Naive B cell (primary cell): Measurements from ENCODE around the gene MBD5. TPM values are rescaled to one million over a fixed set of nuclear protein-coding genes. Genes with fewer than 3 reads are reported as not detected.

ENCODE experiments used
- ATAC-seq, 2 donors: fragments of 150-1000 bp; cut with Tn5 transposase; 2 replicates each; pipeline ENCODE4 v1.10.0; 2021; ENCODE audit warnings: low read depth in 2 of 2, mild to moderate bottlenecking in 2 of 2, moderate library complexity in 2 of 2
- DNase-seq: peaks from one replicate; pipeline ENCODE4 v3.0.0; 2022
- H3K27ac Mint-ChIP-seq, 6 donors: one replicate each; pipeline ENCODE4 v1.8.0; 2020 to 2022; ENCODE audit warnings: mild to moderate bottlenecking in 6 of 6, mixed read lengths in 6 of 6, moderate library complexity in 5 of 6, inconsistent platforms in 2 of 6
- H3K27me3 Mint-ChIP-seq, 3 donors: one replicate each; pipeline ENCODE4 v1.8.0; 2021 to 2022; ENCODE audit warnings: mixed read lengths in 3 of 3, mild to moderate bottlenecking in 1 of 3
- H3K36me3 Mint-ChIP-seq, 2 donors: one replicate each; pipeline ENCODE4 v1.8.0; 2020 to 2022; ENCODE audit warnings: mixed read lengths in 2 of 2, inconsistent platforms in 1 of 2, mild to moderate bottlenecking in 1 of 2
- H3K4me1 Mint-ChIP-seq, 3 donors: one replicate each; pipeline ENCODE4 v1.8.0; 2020 to 2022; ENCODE audit warnings: mixed read lengths in 3 of 3, inconsistent platforms in 1 of 3, mild to moderate bottlenecking in 1 of 3, moderate library complexity in 1 of 3
- H3K4me3 Mint-ChIP-seq, 8 donors: one replicate each; pipeline ENCODE4 v1.8.0; 2020 to 2022; ENCODE audit warnings: mild to moderate bottlenecking in 8 of 8, mixed read lengths in 8 of 8, moderate library complexity in 8 of 8, inconsistent platforms in 2 of 8
- H3K9me3 Mint-ChIP-seq, 7 donors: one replicate each; pipeline ENCODE4 v1.8.0; 2020 to 2022; ENCODE audit warnings: mixed read lengths in 7 of 7, mild to moderate bottlenecking in 5 of 7, inconsistent platforms in 2 of 7, moderate library complexity in 1 of 7
- polyA plus RNA-seq, 6 donors: library from polyadenylated mRNA; unstranded; fragments of 300-500 nt; fragmentation: Illumina TruSeq; gene quantifications; one replicate each; pipeline ENCODE4 v1.2.3, GENCODE V29; 2021; ENCODE audit warnings: low read depth in 6 of 6

MBD5 gene
- polyA plus RNA-seq, 6 donors from 2014 or later: 5.2 to 22.8 (median 16.5) TPM

- no peak for DNase-seq
- H3K4me1 Mint-ChIP-seq: peaks cover 5 to 10% (median 7%) of the 10 kb centered on the region in 3 donors
- H3K27me3 Mint-ChIP-seq: no peaks in the 10 kb centered on the region
- no peak overlapping the region for H3K4me3 Mint-ChIP-seq
- H3K27ac Mint-ChIP-seq: peak overlapping the region in 1 of 6 donors; percentile 27
- ATAC-seq: no peak
- no peaks in the 10 kb centered on the region for H3K9me3 Mint-ChIP-seq
- no peaks in the 10 kb centered on the region for H3K36me3 Mint-ChIP-seq
These were observed 528.0 kb downstream of the MBD5 start for GRCh38 chr2:148548716-148549400.

- H3K9me3 Mint-ChIP-seq: no peaks in the 10 kb centered on the region
- H3K36me3 Mint-ChIP-seq: peaks cover 0 to under 1% of the 10 kb centered on the region in 2 donors
- no peaks in the 10 kb centered on the region for H3K4me1 Mint-ChIP-seq
- H3K27me3 Mint-ChIP-seq: no peaks in the 10 kb centered on the region
- ATAC-seq (peak; percentile 49 to 66), DNase-seq (no peak)
- H3K27ac Mint-ChIP-seq: no peak overlapping the region
- no peak overlapping the region for H3K4me3 Mint-ChIP-seq
These were observed 531.9 kb downstream of the MBD5 start for GRCh38 chr2:148552675-148553331.

- Mint-ChIP-seq H3K4me1 (no peaks in the 10 kb centered on the region), H3K9me3 (peaks cover 0 to 4% (median 0%) of the 10 kb centered on the region in 7 donors), H3K27me3 (peaks cover 0 to 4% (median 3%) of the 10 kb centered on the region in 3 donors), H3K4me3 (no peak overlapping the region), H3K27ac (no peak overlapping the region), H3K36me3 (peaks cover 0 to 7% of the 10 kb centered on the region in 2 donors)
- DNase-seq (no peak), ATAC-seq (no peak)
These were observed 532.5 kb downstream of the MBD5 start for GRCh38 chr2:148553332-148553887.

- peaks cover 0 to 9% (median 8%) of the 10 kb centered on the region in 3 donors for H3K27me3 Mint-ChIP-seq
- no peak overlapping the region for H3K27ac Mint-ChIP-seq
- H3K9me3 Mint-ChIP-seq: peaks cover 0 to 6% (median 2%) of the 10 kb centered on the region in 7 donors
- ATAC-seq (no peak), DNase-seq (no peak)
- no peak overlapping the region for H3K4me3 Mint-ChIP-seq
- no peaks in the 10 kb centered on the region for H3K4me1 Mint-ChIP-seq
- peaks cover 0 to 12% of the 10 kb centered on the region in 2 donors for H3K36me3 Mint-ChIP-seq
These were observed 533.8 kb downstream of the MBD5 start for GRCh38 chr2:148554459-148555247.

GRCh38 chr2:148555622-148556294 is 534.9 kb downstream of the MBD5 start:
- peak overlapping the region in 1 of 8 donors; percentile 10 for H3K4me3 Mint-ChIP-seq
- no peak overlapping the region for H3K27ac Mint-ChIP-seq

GRCh38 chr2:148557844-148558436 is 537.0 kb downstream of the MBD5 start:
- DNase-seq: no peak

More at GRCh38 chr2:148555622-148556294, 534.9 kb downstream of the MBD5 start:
- Mint-ChIP-seq H3K36me3 (peaks cover 0 to 12% of the 10 kb centered on the region in 2 donors), H3K27me3 (peaks cover 0 to 14% (median 8%) of the 10 kb centered on the region in 3 donors), H3K4me1 (no peaks in the 10 kb centered on the region), H3K9me3 (peaks cover 0 to 6% (median 2%) of the 10 kb centered on the region in 7 donors)
- no peak for DNase-seq
- ATAC-seq: no peak

GRCh38 chr2:148560496-148560895 is 539.6 kb downstream of the MBD5 start:
- ATAC-seq (no peak), DNase-seq (no peak)
- H3K27me3 Mint-ChIP-seq: peaks cover 0 to 16% (median 14%) of the 10 kb centered on the region in 3 donors
- no peaks in the 10 kb centered on the region for H3K4me1 Mint-ChIP-seq
- H3K4me3 Mint-ChIP-seq: no peak overlapping the region
- peaks cover 0 to 12% of the 10 kb centered on the region in 2 donors for H3K36me3 Mint-ChIP-seq
- no peak overlapping the region for H3K27ac Mint-ChIP-seq
- peaks cover 0 to 6% (median 2%) of the 10 kb centered on the region in 7 donors for H3K9me3 Mint-ChIP-seq

More at GRCh38 chr2:148557844-148558436, 537.0 kb downstream of the MBD5 start:
- Mint-ChIP-seq H3K4me1 (no peaks in the 10 kb centered on the region), H3K27me3 (peaks cover 0 to 16% (median 14%) of the 10 kb centered on the region in 3 donors), H3K36me3 (peaks cover 0 to 12% of the 10 kb centered on the region in 2 donors), H3K27ac (no peak overlapping the region), H3K4me3 (no peak overlapping the region), H3K9me3 (peaks cover 0 to 6% (median 2%) of the 10 kb centered on the region in 7 donors)
- no peak for ATAC-seq

GRCh38 chr2:148561389-148561788 is 540.5 kb downstream of the MBD5 start:
- Mint-ChIP-seq H3K36me3 (peaks cover 0 to 12% of the 10 kb centered on the region in 2 donors), H3K27ac (no peak overlapping the region)
- DNase-seq: no peak

GRCh38 chr2:148565272-148565894 is 544.5 kb downstream of the MBD5 start:
- Mint-ChIP-seq H3K4me1 (no peaks in the 10 kb centered on the region), H3K27me3 (peaks cover 0 to 21% (median 7%) of the 10 kb centered on the region in 3 donors), H3K36me3 (no peaks in the 10 kb centered on the region), H3K27ac (no peak overlapping the region), H3K4me3 (no peak overlapping the region), H3K9me3 (no peaks in the 10 kb centered on the region)
- DNase-seq: no peak
- no peak for ATAC-seq

More at GRCh38 chr2:148561389-148561788, 540.5 kb downstream of the MBD5 start:
- no peaks in the 10 kb centered on the region for H3K4me1 Mint-ChIP-seq
- H3K27me3 Mint-ChIP-seq: peaks cover 0 to 22% (median 14%) of the 10 kb centered on the region in 3 donors
- peaks cover 0 to 6% (median 2%) of the 10 kb centered on the region in 7 donors for H3K9me3 Mint-ChIP-seq
- no peak for ATAC-seq
- H3K4me3 Mint-ChIP-seq: no peak overlapping the region
